ENCODE measurements around the gene PCDHGA1.
"Not testable (repeated sequence)": the region's sequence is repeated elsewhere in the genome, so short reads cannot be mapped to it uniquely, and the experiment has no call there.

The PCDHGA1 gene

GRCh38 chr5:141330299-141331080 lies at the start of gene PCDHGA1:
PCDHGA1 (plus strand) TSS chr5:141330514.
- H3K4me3 ChIP-seq (ENCODE audit: low read depth, low read length), result no peak within 1 kb of the TSS

- H3K4me3 ChIP-seq (ENCODE audit: low read depth, low read length), result no peak overlapping the region
These were observed 31.9 kb upstream of the PCDHGA1 start for GRCh38 chr5:141298376-141298775.

GRCh38 chr5:141303756-141304155 lies 26.6 kb upstream of the PCDHGA1 start, which contains the start of gene SLC25A2:
SLC25A2 (minus strand) TSS chr5:141304049; CDS start chr5:141303865, 184 bp downstream.
- H3K4me3 ChIP-seq (ENCODE audit: low read depth, low read length), result no peak within 1 kb of the TSS

GRCh38 chr5:141306630-141307029 lies 23.7 kb upstream of the PCDHGA1 start:
- no peak overlapping the region for H3K4me3 ChIP-seq (ENCODE audit: low read depth, low read length)

- H3K4me3 ChIP-seq (ENCODE audit: low read depth, low read length), result no peak overlapping the region
These were observed 16.6 kb upstream of the PCDHGA1 start for GRCh38 chr5:141313711-141314110.

- H3K4me3 ChIP-seq (ENCODE audit: low read depth, low read length), result not testable (repeated sequence)
These were observed 13.4 kb upstream of the PCDHGA1 start for GRCh38 chr5:141316963-141317362.

GRCh38 chr5:141319202-141319601 lies 11.1 kb upstream of the PCDHGA1 start:
- no peak overlapping the region for H3K4me3 ChIP-seq (ENCODE audit: low read depth, low read length)

- H3K4me3 ChIP-seq (ENCODE audit: low read depth, low read length), result peak overlapping the region; percentile 95
These were observed 10.6 kb upstream of the PCDHGA1 start for GRCh38 chr5:141319699-141320098.

- H3K4me3 ChIP-seq (ENCODE audit: low read depth, low read length), result peak within 1 kb of the TSS; percentile 95
These were observed 9.8 kb upstream of the PCDHGA1 start, which contains the start of gene TAF7 for GRCh38 chr5:141320225-141321169. TAF7 (minus strand) TSS chr5:141320784; CDS start chr5:141320044, 740 bp downstream.

GRCh38 chr5:141322261-141322660 lies 8.1 kb upstream of the PCDHGA1 start:
- no peak overlapping the region for H3K4me3 ChIP-seq (ENCODE audit: low read depth, low read length)

- H3K4me3 ChIP-seq (ENCODE audit: low read depth, low read length), result peak overlapping the region; percentile 54
These were observed 4.0 kb upstream of the PCDHGA1 start for GRCh38 chr5:141326088-141326854.

GRCh38 chr5:141328231-141328630 lies 2.1 kb upstream of the PCDHGA1 start:
- no peak overlapping the region for H3K4me3 ChIP-seq (ENCODE audit: low read depth, low read length)

- not testable (repeated sequence) for H3K4me3 ChIP-seq (ENCODE audit: low read depth, low read length)
These were observed 2.3 kb downstream of the PCDHGA1 start for GRCh38 chr5:141332571-141332970.

- no peak within 1 kb of the TSS for H3K4me3 ChIP-seq (ENCODE audit: low read depth, low read length)
These were observed 8.4 kb downstream of the PCDHGA1 start, which contains the start of gene PCDHGA2 for GRCh38 chr5:141338538-141339306. PCDHGA2 (plus strand) TSS chr5:141338760.

GRCh38 chr5:141340781-141341354 lies 10.6 kb downstream of the PCDHGA1 start:
- not testable (repeated sequence) for H3K4me3 ChIP-seq (ENCODE audit: low read depth, low read length)

- H3K4me3 ChIP-seq (ENCODE audit: low read depth, low read length), result no peak overlapping the region
These were observed 12.5 kb downstream of the PCDHGA1 start for GRCh38 chr5:141342773-141343172.

GRCh38 chr5:141343242-141343952 lies 13.1 kb downstream of the PCDHGA1 start, which contains the start of gene PCDHGA3:
PCDHGA3 (plus strand) TSS chr5:141343829; CDS start chr5:141344034, 205 bp downstream.
- H3K4me3 ChIP-seq (ENCODE audit: low read depth, low read length), result peak within 1 kb of the TSS; percentile 34

GRCh38 chr5:141343953-141344463 lies 13.7 kb downstream of the PCDHGA1 start:
- peak overlapping the region; percentile 34 for H3K4me3 ChIP-seq (ENCODE audit: low read depth, low read length)

- no peak overlapping the region for H3K4me3 ChIP-seq (ENCODE audit: low read depth, low read length)
These were observed 15.0 kb downstream of the PCDHGA1 start for GRCh38 chr5:141345327-141345726.

All from iPS-11a (cell line).